Smooth muscle cell (in vitro differentiated cells): Measurements from ENCODE around the gene CFAP119. TPM values are rescaled to one million over a fixed set of nuclear protein-coding genes. Genes with fewer than 3 reads are reported as not detected.

Source experiments
- DNase-seq: peaks from one replicate; lab custom pipeline; 2025; ENCODE audit not compliant: unreplicated experiment; lab: John Stamatoyannopoulos, UW
- H2AFZ ChIP-seq: fragments of 200-600 bp; sonication (generic); 2 replicates; pipeline ENCODE4 v1.6.0; 2016; ENCODE audit warnings: antibody characterized with exemption, low read depth, mild to moderate bottlenecking
- H3F3A ChIP-seq: fragments of 200-600 bp; sonication (generic); 2 replicates; pipeline ENCODE4 v1.6.0; 2017; ENCODE audit warnings: antibody characterized with exemption, low read depth
- H3K27ac ChIP-seq: fragments of 200-600 bp; sonication (generic); 2 replicates; pipeline ENCODE4 v1.5.1; 2016; ENCODE audit warnings: low read depth, mild to moderate bottlenecking
- H3K27me3 ChIP-seq: fragments of 200-600 bp; sonication (generic); 2 replicates; pipeline ENCODE4 v1.6.1; 2016; ENCODE audit warnings: low read depth, mild to moderate bottlenecking
- H3K36me3 ChIP-seq: fragments of 200-600 bp; sonication (generic); 2 replicates; pipeline ENCODE4 v1.5.1; 2016; ENCODE audit warnings: low read depth
- H3K4me1 ChIP-seq: fragments of 200-600 bp; sonication (generic); 2 replicates; pipeline ENCODE4 v1.5.1; 2016; ENCODE audit warnings: low read depth
- H3K4me2 ChIP-seq: fragments of 200-600 bp; sonication (generic); 2 replicates; pipeline ENCODE4 v1.6.0; 2016; ENCODE audit warnings: mild to moderate bottlenecking
- H3K4me3 ChIP-seq: fragments of 200-600 bp; sonication (generic); 2 replicates; pipeline ENCODE4 v1.5.1; 2016; ENCODE audit warnings: mild to moderate bottlenecking
- H3K79me2 ChIP-seq: fragments of 200-600 bp; sonication (generic); 2 replicates; pipeline ENCODE4 v1.6.0; 2016; ENCODE audit warnings: low read depth, mild to moderate bottlenecking
- H3K9ac ChIP-seq: fragments of 200-600 bp; sonication (generic); 2 replicates; pipeline ENCODE4 v1.6.0; 2016; ENCODE audit warnings: low read depth
- H3K9me3 ChIP-seq: fragments of 200-600 bp; sonication (generic); replicated peaks from 2 replicates; pipeline ENCODE4 v1.5.1; 2016; ENCODE audit warnings: low read depth
- H4K20me1 ChIP-seq: fragments of 200-600 bp; sonication (generic); 2 replicates; pipeline ENCODE4 v1.6.0; 2016; ENCODE audit warnings: low read depth
- CTCF ChIP-seq: fragments of 200-600 bp; sonication (generic); IDR thresholded peaks from 2 replicates; pipeline ENCODE4 v1.5.1; 2017; ENCODE audit warnings: borderline replicate concordance, mild to moderate bottlenecking, antibody characterized with exemption; ENCODE audit not compliant: insufficient read depth, poor library complexity, severe bottlenecking
- WGBS: methylation state at CpG from one replicate; pipeline ENCODE4 v1.1.7; 2016; ENCODE audit warnings: low lambda C conversion rate; 5-methylcytosine and 5-hydroxymethylcytosine counted together
- polyA plus RNA-seq: library from polyadenylated mRNA; unstranded; fragments of >200 nt; fragmentation: Nextera tagmentation; extraction: Ambion mirVana; gene quantifications from 2 replicates; pipeline ENCODE4 v1.2.1, GENCODE V29; 2016
- total RNA-seq: library from RNA; depleted of rRNA; stranded (reverse); fragments of >200 nt; gene quantifications from 2 replicates; pipeline ENCODE4 v1.2.3, GENCODE V29; 2014

Gene CFAP119
- total and polyA plus RNA-seq, 2 experiments from 2014 or later, result 3.5 to 5.2 TPM

GRCh38 chr16:30780549-30780948 lies 18.7 kb upstream of the CFAP119 start:
- Histone ChIP-seq H4K20me1 (peaks cover 5% of the 10 kb centered on the region), H2AFZ (no peak overlapping the region), H3K4me3 (no peak overlapping the region), H3K9ac (no peak overlapping the region), H3K36me3 (no peaks in the 10 kb centered on the region), H3K27ac (no peak overlapping the region), H3K9me3 (no peaks in the 10 kb centered on the region), H3K4me1 (peaks cover 7% of the 10 kb centered on the region), H3K27me3 (no peaks in the 10 kb centered on the region), H3F3A (peaks cover 3% of the 10 kb centered on the region), H3K79me2 (peaks cover 19% of the 10 kb centered on the region), H3K4me2 (no peak overlapping the region)
- no peak for DNase-seq
- WGBS, result over 99% methylated on average over 4 of the region's 4 CpGs
- TF ChIP-seq CTCF, result no peak

- no peak for TF ChIP-seq CTCF
- no peak overlapping the region for H3K9ac ChIP-seq
- no peaks in the 10 kb centered on the region for H3K36me3 ChIP-seq
Measured at GRCh38 chr16:30780021-30780420, 18.2 kb upstream of the CFAP119 start.

GRCh38 chr16:30779596-30779995 lies 17.7 kb upstream of the CFAP119 start:
- H3K27me3 ChIP-seq, result no peaks in the 10 kb centered on the region

More at GRCh38 chr16:30780021-30780420, 18.2 kb upstream of the CFAP119 start:
- H2AFZ ChIP-seq, result no peak overlapping the region
- H3K4me3 ChIP-seq, result no peak overlapping the region
- peaks cover 7% of the 10 kb centered on the region for H3K4me1 ChIP-seq
- H3K9me3 ChIP-seq, result no peaks in the 10 kb centered on the region
- no peak overlapping the region for H3K4me2 ChIP-seq
- peaks cover 4% of the 10 kb centered on the region for H3F3A ChIP-seq
- WGBS, result 100% methylated on average over 3 of the region's 3 CpGs
- no peak for DNase-seq
- H3K27ac ChIP-seq, result no peak overlapping the region
- no peaks in the 10 kb centered on the region for H4K20me1 ChIP-seq
- peaks cover 13% of the 10 kb centered on the region for H3K79me2 ChIP-seq
- H3K27me3 ChIP-seq, result no peaks in the 10 kb centered on the region

More at GRCh38 chr16:30779596-30779995, 17.7 kb upstream of the CFAP119 start:
- H3K36me3 ChIP-seq, result no peaks in the 10 kb centered on the region
- TF ChIP-seq CTCF, result no peak
- WGBS, result 97% methylated on average over 6 of the region's 6 CpGs
- peaks cover 9% of the 10 kb centered on the region for H3K79me2 ChIP-seq
- no peaks in the 10 kb centered on the region for H4K20me1 ChIP-seq
- DNase-seq, result no peak
- no peak overlapping the region for H3K27ac ChIP-seq
- H3K4me2 ChIP-seq, result no peak overlapping the region
- H3F3A ChIP-seq, result peaks cover 8% of the 10 kb centered on the region
- peaks cover 9% of the 10 kb centered on the region for H3K4me1 ChIP-seq
- no peak overlapping the region for H3K9ac ChIP-seq
- no peak overlapping the region for H2AFZ ChIP-seq
- no peak overlapping the region for H3K4me3 ChIP-seq
- H3K9me3 ChIP-seq, result no peaks in the 10 kb centered on the region
